LNCAP (cell line): ENCODE results near the gene CD163.

Source experiments
- TF ChIP-seq, protein P1 (sequence below): fragments of 450-650 bp; IDR thresholded peaks from 2 replicates; pipeline ENCODE4 v1.5.1; 2017; ENCODE audit warnings: mild to moderate bottlenecking

CD163 gene

DNA sequence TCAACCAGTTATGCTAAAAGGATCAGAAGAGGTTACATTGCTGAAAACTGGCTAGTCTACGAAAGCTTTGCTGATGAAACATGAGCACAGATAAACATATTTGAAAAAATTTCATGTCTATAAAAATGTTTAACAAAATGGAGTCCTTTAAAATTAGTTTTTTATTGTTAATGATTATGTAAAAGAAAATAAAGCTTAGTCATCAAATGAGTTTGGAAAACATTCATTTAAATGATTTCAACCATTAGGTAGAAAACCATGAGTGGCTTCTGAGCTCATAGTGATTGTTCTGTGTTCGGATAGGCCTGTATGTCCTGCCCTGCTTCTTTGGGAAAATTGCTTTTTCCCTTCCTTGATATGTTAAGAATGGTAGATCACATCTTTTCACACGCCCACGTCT is 59.0 kb downstream of the CD163 start:
- TF ChIP-seq, protein P1, sequence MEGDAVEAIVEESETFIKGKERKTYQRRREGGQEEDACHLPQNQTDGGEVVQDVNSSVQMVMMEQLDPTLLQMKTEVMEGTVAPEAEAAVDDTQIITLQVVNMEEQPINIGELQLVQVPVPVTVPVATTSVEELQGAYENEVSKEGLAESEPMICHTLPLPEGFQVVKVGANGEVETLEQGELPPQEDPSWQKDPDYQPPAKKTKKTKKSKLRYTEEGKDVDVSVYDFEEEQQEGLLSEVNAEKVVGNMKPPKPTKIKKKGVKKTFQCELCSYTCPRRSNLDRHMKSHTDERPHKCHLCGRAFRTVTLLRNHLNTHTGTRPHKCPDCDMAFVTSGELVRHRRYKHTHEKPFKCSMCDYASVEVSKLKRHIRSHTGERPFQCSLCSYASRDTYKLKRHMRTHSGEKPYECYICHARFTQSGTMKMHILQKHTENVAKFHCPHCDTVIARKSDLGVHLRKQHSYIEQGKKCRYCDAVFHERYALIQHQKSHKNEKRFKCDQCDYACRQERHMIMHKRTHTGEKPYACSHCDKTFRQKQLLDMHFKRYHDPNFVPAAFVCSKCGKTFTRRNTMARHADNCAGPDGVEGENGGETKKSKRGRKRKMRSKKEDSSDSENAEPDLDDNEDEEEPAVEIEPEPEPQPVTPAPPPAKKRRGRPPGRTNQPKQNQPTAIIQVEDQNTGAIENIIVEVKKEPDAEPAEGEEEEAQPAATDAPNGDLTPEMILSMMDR: no peak

DNA sequence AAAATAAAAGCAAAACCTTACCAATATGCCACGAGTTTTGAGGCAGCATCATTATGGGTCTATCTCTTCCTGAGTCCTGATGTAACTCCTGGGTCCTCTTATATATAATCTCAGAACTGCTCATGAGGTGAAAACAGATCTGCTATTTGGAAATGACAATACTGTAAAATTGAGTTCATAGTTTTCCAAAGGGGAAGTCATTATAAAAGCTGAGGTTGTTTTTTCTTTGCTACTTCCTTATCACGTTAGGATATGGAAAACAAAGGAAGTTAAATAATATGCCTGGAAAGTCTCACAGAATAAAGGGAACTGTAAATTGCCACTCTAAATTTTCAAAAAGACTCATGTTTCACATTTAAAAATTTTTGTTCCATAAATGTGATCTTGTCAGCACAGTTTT is 59.5 kb downstream of the CD163 start, which contains the start of gene CD163L1:
CD163L1 (minus strand) TSS at position 78 of the 400 bp plus-strand sequence; CDS start at position 52, 26 bp downstream.
- TF ChIP-seq, protein P1: no peak

DNA sequence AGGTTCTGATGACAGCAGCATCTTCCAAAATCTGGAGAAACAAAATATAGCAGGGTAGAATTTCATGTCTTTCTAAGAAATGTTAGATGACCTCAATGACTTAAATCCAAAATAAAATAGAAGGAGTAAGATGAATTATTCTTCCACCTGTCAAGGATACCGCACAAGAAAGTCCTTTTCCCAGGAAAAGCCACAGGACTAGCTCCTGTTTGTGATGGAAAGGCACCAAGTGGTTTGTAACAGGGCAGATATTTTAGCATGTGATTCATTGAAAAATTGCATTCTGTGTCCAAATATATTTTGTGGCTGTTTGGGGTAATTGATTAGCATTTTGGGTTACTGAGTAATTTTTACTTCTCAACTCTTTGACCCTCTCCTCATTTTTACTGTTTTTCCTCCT is 62.4 kb downstream of the CD163 start:
- TF ChIP-seq, protein P1: no peak

DNA sequence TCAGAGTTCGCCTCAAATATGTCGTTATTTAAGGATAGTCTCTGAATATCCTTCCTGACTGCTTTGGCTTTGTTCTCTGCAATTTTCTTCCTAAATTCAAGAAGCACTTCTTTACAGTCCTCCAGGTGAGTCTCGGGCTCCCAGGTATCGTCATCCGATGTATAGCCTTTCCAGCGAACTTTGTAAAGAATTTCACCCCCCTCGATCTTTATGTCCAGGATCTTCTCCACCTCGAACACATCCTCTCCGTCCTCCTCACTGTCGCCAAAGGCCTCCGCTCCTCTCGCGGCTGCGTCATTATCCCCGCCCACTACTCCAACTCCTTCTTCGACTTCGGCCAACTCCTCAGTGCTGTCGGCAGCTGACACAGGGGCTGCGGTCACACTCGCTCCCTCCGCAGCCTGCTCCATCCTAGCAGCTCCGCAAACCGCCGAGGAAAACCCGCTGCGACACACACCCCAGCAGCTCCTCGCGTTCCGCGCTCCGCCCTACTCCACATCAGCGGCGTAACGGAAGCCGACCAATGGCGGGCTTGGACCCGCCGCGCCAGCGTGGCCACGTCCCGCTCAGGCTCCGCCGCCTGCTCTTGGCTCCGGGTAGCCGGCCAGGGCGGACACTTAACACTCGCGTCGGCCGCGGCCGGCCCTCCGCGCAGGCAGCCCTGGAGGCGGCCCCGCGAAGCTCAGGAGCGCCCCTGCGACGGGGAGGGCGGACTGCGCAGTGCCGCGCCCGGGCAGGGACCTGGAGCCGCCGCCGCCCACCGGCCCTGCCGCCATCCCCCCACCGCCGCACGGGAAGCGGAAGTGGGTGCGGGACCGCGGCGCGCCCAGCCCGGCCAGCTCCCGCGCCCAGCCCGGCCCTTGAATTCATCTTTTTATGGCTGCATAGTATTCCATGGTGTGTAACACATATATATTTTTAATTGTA is 63.7 kb downstream of the CD163 start:
- TF ChIP-seq, protein P1: no peak

DNA sequence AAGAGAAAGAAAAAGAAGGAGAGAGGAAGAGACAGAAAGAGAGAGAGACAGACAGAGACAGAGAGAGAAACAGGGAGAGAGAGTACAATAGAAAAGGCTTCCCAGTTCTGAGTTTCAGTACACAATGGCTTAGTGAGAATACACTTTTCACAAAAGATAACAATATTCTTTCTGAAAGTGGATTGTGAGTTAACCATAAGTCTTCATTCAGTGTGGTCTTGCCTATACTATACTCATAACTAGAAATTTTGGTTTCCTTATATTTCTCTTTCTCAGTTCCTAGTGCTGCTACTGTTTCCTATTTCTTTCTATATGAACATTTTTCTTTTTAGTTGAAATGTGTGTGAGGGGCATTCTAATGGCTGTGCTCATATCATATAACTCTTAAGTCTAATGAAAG is 68.9 kb downstream of the CD163 start:
- TF ChIP-seq, protein P1: no peak

DNA sequence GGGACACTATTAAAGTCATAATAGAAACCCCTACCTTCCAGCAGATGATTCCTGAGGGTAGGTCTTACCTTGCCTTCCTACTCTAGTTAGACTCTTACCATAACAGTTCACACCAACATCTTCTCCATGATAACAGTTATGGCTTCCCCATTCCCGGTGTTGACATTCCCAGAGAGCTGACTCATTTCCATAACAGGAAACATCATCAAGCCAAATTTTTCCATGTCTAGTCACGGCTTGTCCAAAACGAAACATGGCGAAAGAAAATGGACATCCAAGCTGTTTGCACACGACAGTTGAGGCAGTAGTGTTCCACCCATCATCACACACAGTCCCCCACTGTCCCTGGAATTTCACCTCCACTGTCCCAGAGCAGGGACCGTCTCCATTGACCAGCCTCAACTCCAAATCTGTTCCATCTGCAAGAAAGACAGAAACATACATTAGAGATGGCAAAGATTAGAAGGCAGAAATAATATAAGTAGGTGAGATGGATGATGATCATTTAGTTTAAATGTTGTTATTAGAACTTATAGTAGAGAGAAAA is 70.2 kb downstream of the CD163 start:
- TF ChIP-seq, protein P1: no peak

DNA sequence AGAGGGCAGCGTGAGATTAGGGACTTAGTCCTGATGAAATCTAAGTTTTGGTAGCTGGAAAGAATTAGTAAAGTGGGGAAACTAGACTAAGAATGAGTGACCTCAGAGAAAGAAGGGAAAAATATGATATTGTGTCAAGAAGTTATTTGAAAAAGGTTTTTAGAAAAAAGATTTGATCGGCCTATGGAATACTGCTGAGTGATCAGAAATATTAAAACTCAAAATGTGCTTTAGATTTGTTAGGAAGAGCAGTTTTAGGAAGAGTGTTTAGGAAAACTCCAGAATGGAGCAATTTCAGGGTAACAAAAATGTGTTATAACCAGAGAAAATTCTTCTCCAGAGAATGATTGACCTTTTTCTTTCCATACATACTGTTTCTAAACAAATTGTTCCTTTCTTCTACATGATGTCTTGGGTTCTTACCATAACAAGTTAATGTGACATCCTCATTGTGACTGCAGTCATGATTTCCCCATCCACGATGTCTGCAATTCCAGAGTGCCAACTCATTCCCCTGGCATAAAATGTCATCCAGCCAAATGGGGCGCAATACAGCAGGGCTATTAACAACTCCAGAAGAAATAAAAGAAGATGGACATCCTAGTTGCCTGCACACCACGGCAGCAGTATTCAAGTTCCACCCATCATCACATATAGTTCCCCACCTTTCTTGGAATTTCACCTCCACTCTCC is 71.4 kb downstream of the CD163 start:
- TF ChIP-seq, protein P1: no peak
